ENCODE results near the gene SLC25A14.

SLC25A14 gene

DNA sequence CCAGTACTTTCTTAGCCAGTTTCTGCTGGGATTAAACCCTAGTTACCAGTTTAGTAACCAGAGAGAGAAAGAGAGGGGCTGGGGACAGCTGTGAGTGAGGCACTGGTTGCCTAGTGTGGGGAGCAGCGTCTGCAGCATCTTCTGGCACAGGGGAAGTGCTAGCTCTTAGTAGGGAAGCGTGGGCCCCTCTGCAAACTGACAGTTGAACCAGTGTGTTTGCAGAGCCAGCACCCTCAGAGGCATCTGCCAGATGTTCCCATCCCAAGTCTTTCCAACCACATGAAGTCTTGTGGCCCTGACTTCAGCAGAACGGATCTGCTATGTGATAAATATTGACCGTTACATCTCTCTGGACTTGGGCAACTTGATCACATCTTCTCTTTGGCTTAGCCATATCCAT, 77.1 kb downstream of the SLC25A14 start:
- Histone ChIP-seq H3K9ac (ENCODE audit: low read length) (no peak overlapping the region), H3K4me3 (ENCODE audit: low read length) (no peak overlapping the region), H3K4me2 (ENCODE audit: low read depth, low read length) (no peak overlapping the region), H2AFZ (ENCODE audit: low read length) (no peak overlapping the region), H3F3A (ENCODE audit: insufficient read depth, low read length) (no peaks in the 10 kb centered on the region), H3K27me3 (replicated peaks; ENCODE audit: insufficient read depth, low read length) (no peaks in the 10 kb centered on the region), H3K9me3 (replicated peaks; ENCODE audit: insufficient read depth, low read length) (no peaks in the 10 kb centered on the region), H4K20me1 (ENCODE audit: insufficient read depth, low read length) (no peaks in the 10 kb centered on the region), H3K36me3 (replicated peaks; ENCODE audit: insufficient read depth, low read length) (no peaks in the 10 kb centered on the region), H3K27ac (ENCODE audit: low read length) (no peak overlapping the region), H3K4me1 (ENCODE audit: low read length) (no peaks in the 10 kb centered on the region), H3K79me2 (ENCODE audit: low read length) (no peaks in the 10 kb centered on the region), H3K9me2 (replicated peaks; ENCODE audit: insufficient read depth, low read length) (no peaks in the 10 kb centered on the region)
- no peak for DNase-seq
- TF ChIP-seq, protein P1, sequence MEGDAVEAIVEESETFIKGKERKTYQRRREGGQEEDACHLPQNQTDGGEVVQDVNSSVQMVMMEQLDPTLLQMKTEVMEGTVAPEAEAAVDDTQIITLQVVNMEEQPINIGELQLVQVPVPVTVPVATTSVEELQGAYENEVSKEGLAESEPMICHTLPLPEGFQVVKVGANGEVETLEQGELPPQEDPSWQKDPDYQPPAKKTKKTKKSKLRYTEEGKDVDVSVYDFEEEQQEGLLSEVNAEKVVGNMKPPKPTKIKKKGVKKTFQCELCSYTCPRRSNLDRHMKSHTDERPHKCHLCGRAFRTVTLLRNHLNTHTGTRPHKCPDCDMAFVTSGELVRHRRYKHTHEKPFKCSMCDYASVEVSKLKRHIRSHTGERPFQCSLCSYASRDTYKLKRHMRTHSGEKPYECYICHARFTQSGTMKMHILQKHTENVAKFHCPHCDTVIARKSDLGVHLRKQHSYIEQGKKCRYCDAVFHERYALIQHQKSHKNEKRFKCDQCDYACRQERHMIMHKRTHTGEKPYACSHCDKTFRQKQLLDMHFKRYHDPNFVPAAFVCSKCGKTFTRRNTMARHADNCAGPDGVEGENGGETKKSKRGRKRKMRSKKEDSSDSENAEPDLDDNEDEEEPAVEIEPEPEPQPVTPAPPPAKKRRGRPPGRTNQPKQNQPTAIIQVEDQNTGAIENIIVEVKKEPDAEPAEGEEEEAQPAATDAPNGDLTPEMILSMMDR (IDR thresholded peaks at IDR 0.05; ENCODE audit: low read length) = no peak
- TF ChIP-seq EZH2 (optimal IDR thresholded peaks at IDR 0.05; ENCODE audit: low read depth, low read length) (no peak), EZH2phosphoT487 (IDR thresholded peaks at IDR 0.05; ENCODE audit: low read length) (no peak)

DNA sequence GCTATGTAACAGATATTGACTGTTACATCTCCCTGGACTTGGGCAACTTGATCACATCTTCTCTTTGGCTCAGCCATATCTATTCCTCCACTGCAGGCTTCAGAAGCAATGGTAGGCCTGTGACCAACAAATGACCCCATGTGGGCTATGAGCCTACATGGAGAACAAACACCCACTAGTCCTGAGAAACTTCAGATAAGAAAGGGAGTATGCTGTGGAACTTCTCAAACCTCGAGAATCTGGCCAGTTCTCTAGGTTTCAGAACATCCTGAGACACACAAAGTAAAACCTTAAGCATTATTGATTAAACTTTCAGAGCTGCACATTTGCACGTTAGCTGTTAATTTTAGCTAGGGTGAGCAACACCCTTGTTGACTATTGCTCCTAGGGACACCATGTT, 78.3 kb downstream of the SLC25A14 start:
- H3K27me3 ChIP-seq (replicated peaks; ENCODE audit: insufficient read depth, low read length) = no peaks in the 10 kb centered on the region
- no peaks in the 10 kb centered on the region for H3K36me3 ChIP-seq (replicated peaks; ENCODE audit: insufficient read depth, low read length)
- no peak overlapping the region for H3K4me3 ChIP-seq (ENCODE audit: low read length)
- no peak overlapping the region for H3K9ac ChIP-seq (ENCODE audit: low read length)
- no peak for DNase-seq
- H3K4me2 ChIP-seq (ENCODE audit: low read depth, low read length) = no peak overlapping the region
- no peaks in the 10 kb centered on the region for H3F3A ChIP-seq (ENCODE audit: insufficient read depth, low read length)
- no peaks in the 10 kb centered on the region for H3K9me3 ChIP-seq (replicated peaks; ENCODE audit: insufficient read depth, low read length)
- H2AFZ ChIP-seq (ENCODE audit: low read length) = no peak overlapping the region
- no peaks in the 10 kb centered on the region for H3K4me1 ChIP-seq (ENCODE audit: low read length)
- no peaks in the 10 kb centered on the region for H4K20me1 ChIP-seq (ENCODE audit: insufficient read depth, low read length)
- no peak overlapping the region for H3K27ac ChIP-seq (ENCODE audit: low read length)
- no peaks in the 10 kb centered on the region for H3K9me2 ChIP-seq (replicated peaks; ENCODE audit: insufficient read depth, low read length)
- TF ChIP-seq, protein P1 (IDR thresholded peaks at IDR 0.05; ENCODE audit: low read length) = no peak
- TF ChIP-seq EZH2phosphoT487 (IDR thresholded peaks at IDR 0.05; ENCODE audit: low read length) (no peak), EZH2 (optimal IDR thresholded peaks at IDR 0.05; ENCODE audit: low read depth, low read length) (no peak)
- H3K79me2 ChIP-seq (ENCODE audit: low read length) = no peaks in the 10 kb centered on the region

DNA sequence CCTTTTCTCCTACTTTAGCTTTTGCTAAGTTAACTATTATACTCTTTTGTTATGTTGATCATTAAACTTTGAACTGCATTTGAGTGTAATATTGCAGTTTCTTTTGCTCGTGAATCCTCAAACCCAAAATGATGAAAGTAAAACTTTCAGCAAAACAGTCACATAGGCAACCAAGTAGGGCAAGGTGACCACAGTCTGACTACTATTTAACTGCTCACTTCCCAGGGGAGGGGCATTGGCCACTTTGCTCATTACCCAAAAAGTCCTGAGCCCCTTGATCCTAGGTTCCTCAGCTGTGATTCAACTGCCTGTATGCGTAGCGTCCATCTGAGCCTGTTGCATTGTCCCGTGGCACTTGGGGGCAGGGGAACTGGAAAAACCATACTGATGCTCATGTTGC, 79.0 kb downstream of the SLC25A14 start:
- H2AFZ ChIP-seq (ENCODE audit: low read length) = no peak overlapping the region
- DNase-seq = no peak
- no peak overlapping the region for H3K4me2 ChIP-seq (ENCODE audit: low read depth, low read length)
- H3F3A ChIP-seq (ENCODE audit: insufficient read depth, low read length) = no peaks in the 10 kb centered on the region
- H3K27ac ChIP-seq (ENCODE audit: low read length) = no peak overlapping the region
- H3K9me2 ChIP-seq (replicated peaks; ENCODE audit: insufficient read depth, low read length) = no peaks in the 10 kb centered on the region
- H3K9me3 ChIP-seq (replicated peaks; ENCODE audit: insufficient read depth, low read length) = no peaks in the 10 kb centered on the region
- no peak overlapping the region for H3K9ac ChIP-seq (ENCODE audit: low read length)
- H3K79me2 ChIP-seq (ENCODE audit: low read length) = no peaks in the 10 kb centered on the region
- H3K4me3 ChIP-seq (ENCODE audit: low read length) = no peak overlapping the region
- no peaks in the 10 kb centered on the region for H4K20me1 ChIP-seq (ENCODE audit: insufficient read depth, low read length)
- no peaks in the 10 kb centered on the region for H3K4me1 ChIP-seq (ENCODE audit: low read length)
- no peak for TF ChIP-seq EZH2 (optimal IDR thresholded peaks at IDR 0.05; ENCODE audit: low read depth, low read length)
- no peak for TF ChIP-seq EZH2phosphoT487 (IDR thresholded peaks at IDR 0.05; ENCODE audit: low read length)
- TF ChIP-seq, protein P1 (IDR thresholded peaks at IDR 0.05; ENCODE audit: low read length) = no peak
- no peaks in the 10 kb centered on the region for H3K27me3 ChIP-seq (replicated peaks; ENCODE audit: insufficient read depth, low read length)
- H3K36me3 ChIP-seq (replicated peaks; ENCODE audit: insufficient read depth, low read length) = no peaks in the 10 kb centered on the region

All from MM.1S (cell line).